HG03108 (cell line): ENCODE results near the gene PIK3R5.
"Not testable (repeated sequence)": the region's sequence is repeated elsewhere in the genome, so short reads cannot be mapped to it uniquely, and the experiment has no call there.

ENCODE experiments used
- ATAC-seq: cut with Tn5 transposase; IDR thresholded peaks from one replicate; pipeline ENCODE4 v1.9.1; 2021; ENCODE audit warnings: moderate library complexity; ENCODE audit not compliant: unreplicated experiment

The PIK3R5 gene

GRCh38 chr17:8988263-8988935 is 22.9 kb upstream of the PIK3R5 start:
- not testable (repeated sequence) for ATAC-seq

GRCh38 chr17:8986295-8986694 is 20.8 kb upstream of the PIK3R5 start:
- ATAC-seq = no peak

- no peak for ATAC-seq
Observed at GRCh38 chr17:8985054-8985701, 19.7 kb upstream of the PIK3R5 start.

GRCh38 chr17:8984225-8984624 is 18.7 kb upstream of the PIK3R5 start:
- not testable (repeated sequence) for ATAC-seq

- ATAC-seq = no peak
Observed at GRCh38 chr17:8981443-8981842, 15.9 kb upstream of the PIK3R5 start.

- ATAC-seq = no peak
Observed at GRCh38 chr17:8979715-8980114, 14.2 kb upstream of the PIK3R5 start.

- no peak for ATAC-seq
Observed at GRCh38 chr17:8976638-8977037, 11.1 kb upstream of the PIK3R5 start.

- ATAC-seq = no peak
Observed at GRCh38 chr17:8975091-8975725, 9.7 kb upstream of the PIK3R5 start.

- no peak for ATAC-seq
Observed at GRCh38 chr17:8969901-8970300, 4.4 kb upstream of the PIK3R5 start.

- ATAC-seq = no peak
Observed at GRCh38 chr17:8968503-8968902, 3.0 kb upstream of the PIK3R5 start.

- no peak for ATAC-seq
Observed at GRCh38 chr17:8967861-8968260, 2.4 kb upstream of the PIK3R5 start.

GRCh38 chr17:8966926-8967325 is 1.4 kb upstream of the PIK3R5 start:
- ATAC-seq = no peak

GRCh38 chr17:8964801-8965393 is 610 bp downstream of the PIK3R5 start:
- peak; percentile 7 for ATAC-seq

- ATAC-seq = no peak
Observed at GRCh38 chr17:8963647-8964258, 1.8 kb downstream of the PIK3R5 start.

- ATAC-seq = no peak
Observed at GRCh38 chr17:8963014-8963413, 2.5 kb downstream of the PIK3R5 start.

GRCh38 chr17:8961829-8962228 is 3.7 kb downstream of the PIK3R5 start:
- no peak for ATAC-seq

- ATAC-seq = no peak
Observed at GRCh38 chr17:8960325-8961140, 5.0 kb downstream of the PIK3R5 start.

- ATAC-seq = no peak
Observed at GRCh38 chr17:8959312-8959918, 6.1 kb downstream of the PIK3R5 start.

- ATAC-seq = no peak
Observed at GRCh38 chr17:8957721-8958120, 7.8 kb downstream of the PIK3R5 start.

- peak; percentile 48 for ATAC-seq
Observed at GRCh38 chr17:8956465-8956902, 9.0 kb downstream of the PIK3R5 start.
